SIG-M5 treated with dmso at 0.1 percent for 504 hours (cell line): ENCODE results near the gene CD1D.
"Not testable (repeated sequence)": the region's sequence is repeated elsewhere in the genome, so short reads cannot be mapped to it uniquely, and the experiment has no call there.

ENCODE experiments used
- DNase-seq: peaks from one replicate; lab custom pipeline; 2025; ENCODE audit not compliant: unreplicated experiment; lab: John Stamatoyannopoulos, UW

The CD1D gene

GRCh38 chr1:158176399-158176798 lies 4.3 kb upstream of the CD1D start:
- no peak for DNase-seq

DNA sequence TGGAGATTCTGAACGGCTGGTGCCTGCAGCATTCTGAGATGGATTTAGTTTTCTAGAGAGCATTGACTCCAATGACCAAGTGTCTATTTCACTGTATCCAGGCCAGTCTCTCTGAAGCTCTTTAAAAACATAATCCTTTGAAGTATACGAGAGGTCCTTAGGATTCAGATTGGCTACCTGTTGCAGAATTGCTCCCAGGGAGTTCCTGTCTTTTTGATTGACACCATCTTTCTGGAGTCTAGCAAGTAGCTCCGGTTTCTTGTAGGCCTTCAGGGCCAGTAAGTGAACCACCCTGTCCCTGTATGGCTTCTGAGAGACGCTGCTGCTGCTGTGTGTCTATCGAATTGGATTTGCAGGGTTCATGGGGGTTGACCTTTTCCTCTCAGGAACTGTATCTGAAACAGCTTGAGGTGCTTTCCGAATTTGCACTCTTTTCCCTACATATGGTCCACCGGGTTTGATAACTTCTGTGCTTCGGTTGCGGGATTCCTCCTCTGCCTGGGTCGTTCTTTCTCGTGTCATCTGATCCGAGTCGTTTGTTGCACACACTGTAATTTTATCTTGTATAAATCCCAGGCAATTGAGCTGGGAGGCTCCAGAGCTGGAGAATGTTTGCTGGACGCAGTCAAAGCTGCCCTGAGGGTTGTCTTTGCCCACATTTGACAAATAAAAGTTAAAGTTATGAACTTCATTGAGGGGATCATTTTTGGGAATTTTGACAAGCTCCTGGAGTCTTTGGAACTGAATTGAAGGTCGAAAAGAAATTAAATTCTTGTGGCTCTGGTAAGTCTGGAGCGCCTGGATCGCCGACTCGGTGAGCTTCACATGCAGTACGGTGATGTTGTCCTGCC lies 3.6 kb upstream of the CD1D start:
- DNase-seq: not testable (repeated sequence)

- peak; percentile 20 for DNase-seq
Measured at GRCh38 chr1:158177700-158178450, 2.8 kb upstream of the CD1D start.

GRCh38 chr1:158179301-158180041 lies 1.2 kb upstream of the CD1D start:
- peak; percentile 88 for DNase-seq

GRCh38 chr1:158181577-158181922 lies 855 bp downstream of the CD1D start:
- DNase-seq: no peak

DNA sequence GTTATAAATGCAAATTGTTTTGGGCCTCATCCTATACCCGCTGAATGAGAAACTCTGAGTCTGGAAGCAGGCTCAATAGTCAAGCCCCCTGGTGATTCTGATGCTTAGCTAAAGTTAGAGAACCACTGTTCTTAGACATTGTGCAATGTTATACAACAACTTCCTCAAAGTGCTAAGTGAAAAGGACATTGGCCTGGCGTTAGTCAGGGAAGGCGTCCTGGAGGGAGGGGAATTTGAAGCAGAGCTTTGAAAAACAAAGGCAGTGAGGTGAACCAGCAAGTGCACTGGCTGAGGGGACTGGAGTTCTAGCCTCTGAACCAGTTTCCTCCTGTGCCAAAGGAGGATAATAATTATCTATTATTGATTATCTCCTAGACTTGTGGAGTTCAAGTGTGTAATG lies 5.1 kb downstream of the CD1D start:
- peak; percentile 95 for DNase-seq

- DNase-seq: no peak
Measured at GRCh38 chr1:158186180-158186579, 5.5 kb downstream of the CD1D start.

- DNase-seq: no peak
Measured at GRCh38 chr1:158188611-158189010, 7.9 kb downstream of the CD1D start.

- no peak for DNase-seq
Measured at GRCh38 chr1:158189624-158190023, 8.9 kb downstream of the CD1D start.

GRCh38 chr1:158191299-158191698 lies 10.6 kb downstream of the CD1D start:
- DNase-seq: no peak

GRCh38 chr1:158196461-158196860 lies 15.8 kb downstream of the CD1D start:
- DNase-seq: no peak

- peak; percentile 77 for DNase-seq
Measured at GRCh38 chr1:158199849-158200248, 19.2 kb downstream of the CD1D start.

DNA sequence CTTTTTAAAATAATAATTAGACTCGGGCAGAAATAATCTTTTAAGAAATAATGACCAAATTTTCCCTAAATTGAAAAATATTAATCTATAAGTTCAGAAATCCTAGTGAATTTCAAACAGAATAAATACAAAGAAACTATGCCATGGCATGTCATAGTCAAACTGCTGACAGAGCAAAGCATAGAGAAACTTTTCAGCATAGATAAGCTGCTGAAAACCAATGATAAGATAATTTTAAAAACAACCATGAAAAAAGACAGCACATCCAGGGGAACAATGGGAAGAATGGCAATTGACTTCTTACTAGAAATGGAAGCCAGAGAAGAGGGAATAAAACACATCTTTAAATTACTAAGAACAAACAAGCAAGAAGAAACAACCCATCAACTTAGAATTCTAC lies 19.8 kb downstream of the CD1D start:
- DNase-seq: no peak

DNA sequence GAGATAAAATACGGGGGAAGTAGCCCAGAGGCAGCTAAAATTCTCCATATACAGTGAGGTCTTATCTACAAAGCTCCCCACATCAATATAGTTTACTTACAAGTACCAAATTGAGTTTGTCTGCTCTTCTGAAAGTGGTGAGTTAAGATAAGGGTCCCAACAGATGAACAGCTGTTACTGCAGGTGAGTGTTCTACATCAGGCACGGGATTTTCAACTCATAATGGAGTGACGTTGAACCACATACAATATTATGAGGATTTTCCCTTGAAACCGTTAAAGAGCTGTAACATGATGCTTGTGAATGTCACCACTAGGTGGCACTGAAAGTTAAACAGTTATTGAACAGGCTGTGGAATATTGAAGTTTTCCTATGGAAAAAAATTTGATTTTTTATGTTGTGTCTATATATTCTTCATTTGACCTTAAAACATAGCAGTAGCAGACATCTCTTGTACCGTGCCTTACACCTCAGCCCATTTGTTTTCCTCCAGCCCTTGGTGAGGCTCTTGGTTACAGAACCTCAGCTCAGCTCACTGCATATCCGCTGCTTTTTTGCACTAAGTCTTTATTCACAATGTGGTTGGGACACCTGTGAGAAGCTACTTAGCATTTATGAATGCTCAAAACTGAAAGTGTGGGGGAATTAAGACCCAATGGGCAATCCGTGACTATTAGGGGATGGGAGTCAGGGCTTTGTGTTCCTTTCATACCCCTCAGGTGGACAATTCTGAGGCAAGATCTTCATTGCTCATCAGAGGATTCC lies 23.2 kb downstream of the CD1D start:
- peak; percentile 57 for DNase-seq

GRCh38 chr1:158204458-158204827 lies 23.7 kb downstream of the CD1D start:
- DNase-seq: no peak

DNA sequence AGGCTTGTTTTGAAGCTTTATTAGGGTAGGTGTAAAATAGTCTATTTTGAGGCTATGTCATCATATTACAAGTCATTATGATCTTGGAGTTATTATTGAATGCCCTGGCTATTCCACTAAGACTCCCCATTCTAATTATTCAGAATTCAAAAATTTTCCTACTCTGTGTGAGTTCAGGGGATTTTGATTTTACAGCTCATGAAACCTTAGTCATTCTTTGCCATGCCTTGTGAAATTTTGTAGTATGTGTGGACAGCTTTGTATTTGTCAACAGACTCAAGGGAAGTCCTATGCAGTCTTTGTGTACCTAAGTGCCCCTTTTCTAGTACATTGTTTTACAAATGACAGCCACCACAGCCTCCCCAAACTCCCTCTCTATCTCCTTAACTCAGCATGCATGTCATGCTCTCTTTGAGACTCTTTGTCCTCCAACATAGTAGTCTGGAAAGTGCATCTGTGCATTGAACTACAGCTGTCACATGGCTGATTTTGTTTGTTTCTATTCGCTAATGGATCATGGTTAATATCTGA lies 28.0 kb downstream of the CD1D start:
- DNase-seq: no peak

DNA sequence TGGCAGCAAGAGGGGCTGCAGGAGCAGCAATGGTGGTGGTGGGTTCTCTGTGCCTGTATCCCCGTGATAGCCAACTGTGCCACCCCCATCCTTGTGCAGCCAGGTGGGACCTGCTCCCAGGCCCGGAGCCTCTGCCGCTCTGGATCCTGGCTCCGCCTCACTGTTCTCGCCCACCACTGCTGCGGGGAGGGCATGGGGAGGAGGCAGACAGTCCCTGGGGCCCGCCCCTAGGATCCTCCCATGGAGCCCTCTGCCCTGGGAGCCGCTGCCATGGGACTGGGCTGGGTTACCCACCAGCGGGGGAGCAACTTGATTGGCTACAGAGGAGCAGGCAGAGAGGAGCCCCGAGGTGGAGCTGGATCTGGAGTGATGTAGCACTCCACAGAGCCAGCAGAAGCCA lies 31.6 kb downstream of the CD1D start:
- no peak for DNase-seq

GRCh38 chr1:158223445-158223844 lies 42.8 kb downstream of the CD1D start:
- not testable (repeated sequence) for DNase-seq

GRCh38 chr1:158227904-158228623 lies 47.4 kb downstream of the CD1D start:
- no peak for DNase-seq
